ENCODE measurements around the gene SMCR8. TPM values are rescaled to one million over a fixed set of nuclear protein-coding genes. Genes with fewer than 3 reads are reported as not detected.
"Not testable (repeated sequence)": the region's sequence is repeated elsewhere in the genome, so short reads cannot be mapped to it uniquely, and the experiment has no call there.

Gene SMCR8
- total RNA-seq, 4 donors from 2014 or later, result 16.7 to 28.3 (median 19.6) TPM

- peaks cover 35 to 43% of the 10 kb centered on the region in 2 donors for H3K36me3 ChIP-seq
These were observed 29.8 kb upstream of the SMCR8 start for GRCh38 chr17:18285296-18285695.

GRCh38 chr17:18291718-18292540 is 23.2 kb upstream of the SMCR8 start:
- TF ChIP-seq POLR2A (IDR thresholded peaks at IDR 0.05) (no peak), CTCF (IDR thresholded peaks at IDR 0.05) (no peak)
- H3K9me3 ChIP-seq, result no peaks in the 10 kb centered on the region
- DNase-seq, result no peak
- peaks cover 15 to 45% of the 10 kb centered on the region in 2 donors for H3K36me3 ChIP-seq
- no peaks in the 10 kb centered on the region for H3K4me1 ChIP-seq
- intact Hi-C loops (cut with DNase I), result no loop called here
- H3K4me3 ChIP-seq (replicated peaks in 1 of 3), result no peak overlapping the region
- no peaks in the 10 kb centered on the region for H3K27me3 ChIP-seq
- H3K27ac ChIP-seq, result no peak overlapping the region
- WGBS, 2 donors, result 94 to 96% methylated on average over 15 of the region's 15 CpGs

More at GRCh38 chr17:18285296-18285695, 29.8 kb upstream of the SMCR8 start:
- 95 to 98% methylated on average over 9 to 11 of the region's 11 CpGs for WGBS, 2 donors
- Histone ChIP-seq H3K9me3 (no peaks in the 10 kb centered on the region), H3K4me3 (replicated peaks in 1 of 3) (no peak overlapping the region), H3K27ac (no peak overlapping the region), H3K27me3 (no peaks in the 10 kb centered on the region), H3K4me1 (peaks cover 3 to 6% of the 10 kb centered on the region in 2 donors)
- DNase-seq, result no peak
- TF ChIP-seq CTCF (IDR thresholded peaks at IDR 0.05) (no peak), POLR2A (IDR thresholded peaks at IDR 0.05) (no peak)
- intact Hi-C loops (cut with DNase I), result no loop called here

GRCh38 chr17:18298061-18298460 is 17.0 kb upstream of the SMCR8 start:
- intact Hi-C loops (cut with DNase I); H3K9me3 ChIP-seq: not testable (repeated sequence)

GRCh38 chr17:18300725-18301480 is 14.2 kb upstream of the SMCR8 start:
- intact Hi-C loops (cut with DNase I), result no loop called here

More at GRCh38 chr17:18298061-18298460, 17.0 kb upstream of the SMCR8 start:
- H3K27ac ChIP-seq; H3K4me1 ChIP-seq; H3K4me3 ChIP-seq (replicated peaks in 1 of 3); H3K27me3 ChIP-seq; DNase-seq: not testable (repeated sequence)
- peaks cover 12 to 42% of the 10 kb centered on the region in 2 donors for H3K36me3 ChIP-seq
- no CpG with 5 or more reads among the region's 30 CpGs for WGBS, 2 donors

GRCh38 chr17:18303206-18303605 is 11.9 kb upstream of the SMCR8 start:
- H3K27me3 ChIP-seq; H3K27ac ChIP-seq; H3K4me3 ChIP-seq (replicated peaks in 1 of 3); H3K9me3 ChIP-seq; DNase-seq; H3K4me1 ChIP-seq; intact Hi-C loops (cut with DNase I): not testable (repeated sequence)
- 94 to 95% methylated on average over 13 of the region's 13 CpGs for WGBS, 2 donors
- peaks cover 39 to 62% of the 10 kb centered on the region in 2 donors for H3K36me3 ChIP-seq

More at GRCh38 chr17:18300725-18301480, 14.2 kb upstream of the SMCR8 start:
- TF ChIP-seq POLR2A (IDR thresholded peaks at IDR 0.05) (no peak), CTCF (IDR thresholded peaks at IDR 0.05) (no peak)
- Histone ChIP-seq H3K27me3 (no peaks in the 10 kb centered on the region), H3K4me1 (no peaks in the 10 kb centered on the region), H3K9me3 (no peaks in the 10 kb centered on the region), H3K27ac (no peak overlapping the region), H3K36me3 (peaks cover 22 to 49% of the 10 kb centered on the region in 2 donors), H3K4me3 (replicated peaks in 1 of 3) (no peak overlapping the region)
- no peak for DNase-seq
- WGBS, 2 donors, result 87 to 89% methylated on average over 8 of the region's 8 CpGs

GRCh38 chr17:18309202-18309601 is 5.9 kb upstream of the SMCR8 start:
- H3K9me3 ChIP-seq, result no peaks in the 10 kb centered on the region
- no peaks in the 10 kb centered on the region for H3K27me3 ChIP-seq
- intact Hi-C loops (cut with DNase I), result no loop called here
- peaks cover 9 to 11% of the 10 kb centered on the region in 2 donors for H3K4me1 ChIP-seq
- H3K36me3 ChIP-seq, result peaks cover 27 to 29% of the 10 kb centered on the region in 2 donors
- no peak overlapping the region for H3K4me3 ChIP-seq (replicated peaks in 1 of 3)
- whole genome bisulfite sequencing, 2 donors, result 94 to 95% methylated on average over 4 of the region's 4 CpGs
- TF ChIP-seq POLR2A (IDR thresholded peaks at IDR 0.05) (no peak), CTCF (IDR thresholded peaks at IDR 0.05) (no peak)
- DNase-seq, result no peak
- no peak overlapping the region for H3K27ac ChIP-seq
